Stimulated activated naive B cell treated with anti-CD40 and anti-IgM and Interleukin-4, amounts not matched to agents 10 μg/mL and 1 μg/mL and 100 μg/mL, for 72 hours (primary cell): Measurements from ENCODE around the gene LGR4.

Experiments
- ATAC-seq, 2 donors: fragments of 150-1000 bp; cut with Tn5 transposase; replicated peaks; 2 replicates each; pipeline ENCODE4 v1.10.0; 2021; ENCODE audit warnings: moderate library complexity in 1 of 2
- DNase-seq: peaks from one replicate; pipeline ENCODE4 v3.0.0; 2021
- H3K27ac Mint-ChIP-seq: one replicate; pipeline ENCODE4 v1.8.0; 2022; ENCODE audit warnings: mild to moderate bottlenecking, mixed read lengths
- H3K27me3 Mint-ChIP-seq, 2 donors: one replicate each; pipeline ENCODE4 v1.8.0; 2022; ENCODE audit warnings: mixed read lengths in 2 of 2
- H3K36me3 Mint-ChIP-seq, 2 donors: one replicate each; pipeline ENCODE4 v1.8.0; 2022; ENCODE audit warnings: mixed read lengths in 2 of 2, mild to moderate bottlenecking in 1 of 2
- H3K4me1 Mint-ChIP-seq, 2 donors: one replicate each; pipeline ENCODE4 v1.8.0; 2022; ENCODE audit warnings: mixed read lengths in 2 of 2, mild to moderate bottlenecking in 1 of 2
- H3K4me3 Mint-ChIP-seq, 2 donors: one replicate each; pipeline ENCODE4 v1.8.0; 2022; ENCODE audit warnings: mild to moderate bottlenecking in 2 of 2, mixed read lengths in 2 of 2, moderate library complexity in 1 of 2
- H3K9me3 Mint-ChIP-seq, 2 donors: one replicate each; pipeline ENCODE4 v1.8.0; 2022; ENCODE audit warnings: mixed read lengths in 2 of 2, mild to moderate bottlenecking in 1 of 2

Gene LGR4

DNA sequence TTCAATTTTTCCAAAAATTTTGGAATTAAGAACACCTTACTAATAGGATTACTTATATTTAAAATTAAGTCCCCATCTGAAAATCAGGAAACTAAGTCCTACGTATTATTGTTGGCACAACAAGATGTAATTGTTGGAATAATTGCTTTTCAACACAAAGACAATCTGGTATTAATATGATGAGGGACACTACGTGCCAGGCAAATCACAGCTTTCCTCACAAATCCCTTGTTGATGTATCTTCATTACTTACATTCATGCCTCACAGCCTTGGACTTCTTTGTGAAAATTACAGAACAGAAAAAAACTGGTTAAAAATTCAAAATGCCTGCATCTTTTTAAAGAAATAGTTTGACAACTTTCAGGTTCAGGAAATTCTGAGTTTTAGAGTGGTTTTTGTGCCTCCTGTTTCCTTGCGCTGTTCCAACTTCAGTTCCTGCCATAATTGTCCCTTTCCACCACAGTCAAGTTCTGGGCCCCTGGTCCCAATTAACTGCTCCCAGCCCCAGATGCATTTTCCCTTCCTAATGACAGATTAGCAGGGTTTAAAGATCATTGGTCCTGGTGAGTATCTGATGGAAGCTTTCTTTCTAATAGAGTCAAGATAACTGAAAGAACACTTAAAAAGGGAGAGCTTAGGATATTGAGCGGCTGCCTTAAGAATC lies 86.3 kb downstream of the LGR4 start:
- no peaks in the 10 kb centered on the region for H3K27me3 Mint-ChIP-seq
- ATAC-seq, result no peak

DNA sequence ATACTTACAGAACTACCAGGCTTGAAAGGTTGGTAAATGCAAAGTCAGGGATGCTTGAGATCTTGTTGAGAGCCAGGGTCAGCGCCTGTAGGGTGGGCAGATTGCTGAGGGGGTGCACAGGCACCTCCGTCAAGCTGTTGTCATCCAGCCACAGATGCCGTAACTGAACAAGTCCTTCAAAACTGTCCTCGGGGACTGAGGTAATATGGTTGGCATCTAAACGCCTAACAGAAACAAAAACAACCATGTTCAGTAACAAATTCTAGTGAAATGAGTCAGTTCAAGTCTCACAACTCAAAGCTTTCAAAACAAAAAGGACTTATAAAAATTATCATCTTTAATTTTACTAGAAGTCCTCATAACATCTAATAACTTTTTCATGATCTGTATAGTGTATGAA lies 87.3 kb downstream of the LGR4 start:
- peaks cover 0 to 4% of the 10 kb centered on the region in 2 donors for H3K36me3 Mint-ChIP-seq
- H3K9me3 Mint-ChIP-seq, result no peaks in the 10 kb centered on the region
- no peaks in the 10 kb centered on the region for H3K27me3 Mint-ChIP-seq
- no peak for ATAC-seq
- no peak overlapping the region for H3K27ac Mint-ChIP-seq
- no peak overlapping the region for H3K4me3 Mint-ChIP-seq
- no peaks in the 10 kb centered on the region for H3K4me1 Mint-ChIP-seq
- DNase-seq, result no peak

More for the DNA sequence above, 86.3 kb downstream of the LGR4 start:
- H3K4me3 Mint-ChIP-seq, result no peak overlapping the region
- H3K9me3 Mint-ChIP-seq, result no peaks in the 10 kb centered on the region
- DNase-seq, result no peak
- no peak overlapping the region for H3K27ac Mint-ChIP-seq
- no peaks in the 10 kb centered on the region for H3K36me3 Mint-ChIP-seq
- no peaks in the 10 kb centered on the region for H3K4me1 Mint-ChIP-seq

DNA sequence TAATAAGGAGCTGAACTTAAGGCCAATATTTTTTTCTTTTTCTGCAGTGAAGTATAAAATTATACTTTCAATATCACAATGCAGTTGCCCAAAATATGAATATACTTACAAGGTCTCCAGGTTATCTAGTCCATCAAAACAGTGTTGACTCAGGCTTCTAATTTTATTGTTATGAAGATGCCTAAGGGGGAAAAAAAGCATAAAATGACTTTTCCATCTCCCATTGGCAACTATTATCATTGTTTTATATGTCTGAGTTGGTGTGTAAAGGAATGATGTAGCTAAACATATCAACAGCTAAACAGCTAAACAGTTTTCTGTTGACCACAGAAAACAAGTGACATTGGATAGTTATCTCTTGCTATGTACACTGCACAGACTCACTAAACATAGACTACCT lies 88.4 kb downstream of the LGR4 start:
- no peaks in the 10 kb centered on the region for H3K27me3 Mint-ChIP-seq
- no peak for DNase-seq
- no peaks in the 10 kb centered on the region for H3K4me1 Mint-ChIP-seq
- no peaks in the 10 kb centered on the region for H3K9me3 Mint-ChIP-seq
- no peak for ATAC-seq
- peaks cover 0 to 4% of the 10 kb centered on the region in 2 donors for H3K36me3 Mint-ChIP-seq
- no peak overlapping the region for H3K4me3 Mint-ChIP-seq
- H3K27ac Mint-ChIP-seq, result no peak overlapping the region

DNA sequence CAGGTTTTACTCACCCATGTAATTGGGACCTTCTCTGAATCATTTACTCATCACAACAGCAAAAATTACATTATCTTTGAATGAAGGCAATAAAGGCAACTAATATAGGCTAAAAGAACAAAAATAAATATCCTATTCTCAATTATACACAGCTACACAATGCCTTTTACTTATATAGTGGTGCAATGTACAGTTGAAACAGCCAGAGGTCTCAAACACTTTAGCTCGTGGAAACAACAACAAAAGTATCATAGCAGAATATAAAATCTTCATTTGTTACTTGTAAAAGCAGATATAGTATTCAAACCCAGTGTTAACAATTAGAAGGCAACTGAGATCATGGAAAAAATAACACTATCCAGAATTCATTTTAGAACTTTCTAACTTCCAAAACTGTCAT lies 88.9 kb downstream of the LGR4 start:
- Mint-ChIP-seq H3K4me1 (no peaks in the 10 kb centered on the region), H3K9me3 (no peaks in the 10 kb centered on the region), H3K27ac (no peak overlapping the region), H3K4me3 (no peak overlapping the region), H3K27me3 (no peaks in the 10 kb centered on the region), H3K36me3 (peaks cover 0 to 4% of the 10 kb centered on the region in 2 donors)
- DNase-seq (no peak), ATAC-seq (no peak)

DNA sequence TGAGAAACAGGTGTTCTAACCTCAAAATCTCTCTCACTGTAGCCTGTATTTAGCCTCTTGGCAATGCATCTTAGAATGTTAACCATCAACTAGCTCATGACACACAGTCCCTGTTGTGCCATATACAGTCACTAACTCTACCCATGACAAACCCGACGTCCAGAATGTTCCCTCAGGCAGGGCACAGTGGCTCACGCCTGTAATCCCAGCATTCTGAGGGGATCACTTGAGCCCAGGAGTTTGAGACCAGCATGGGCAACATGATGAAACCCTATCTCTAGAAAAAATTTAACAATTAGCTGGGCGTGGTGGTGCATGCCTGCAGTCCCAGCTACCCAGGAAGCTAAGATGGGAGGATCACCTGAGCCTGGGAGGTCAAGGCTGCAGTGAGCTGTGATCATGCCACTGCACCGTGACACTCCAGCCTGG lies 91.3 kb downstream of the LGR4 start:
- Mint-ChIP-seq H3K9me3 (no peaks in the 10 kb centered on the region), H3K27me3 (no peaks in the 10 kb centered on the region), H3K36me3 (peaks cover 0 to 4% of the 10 kb centered on the region in 2 donors), H3K4me3 (no peak overlapping the region), H3K4me1 (no peaks in the 10 kb centered on the region), H3K27ac (no peak overlapping the region)
- ATAC-seq (no peak), DNase-seq (no peak)

DNA sequence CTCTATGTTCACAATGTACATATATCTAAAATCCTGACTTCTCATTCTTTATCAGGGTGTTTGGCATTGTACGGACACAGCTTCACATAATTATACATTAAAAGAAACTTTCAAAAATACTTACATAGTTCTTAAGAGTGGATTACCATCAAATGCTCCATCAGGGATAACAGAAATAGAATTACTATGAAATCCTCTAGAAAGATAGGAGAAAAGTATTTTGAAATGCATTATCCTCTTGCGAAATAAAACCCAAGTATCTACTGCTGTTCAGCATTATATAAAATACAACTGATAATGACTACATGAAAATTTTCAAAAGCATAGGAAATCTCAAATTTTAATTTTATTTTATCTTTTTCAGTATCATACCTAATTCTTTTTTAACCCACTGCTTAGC lies 91.8 kb downstream of the LGR4 start:
- Mint-ChIP-seq H3K4me1 (no peaks in the 10 kb centered on the region), H3K27me3 (no peaks in the 10 kb centered on the region), H3K27ac (no peak overlapping the region), H3K9me3 (no peaks in the 10 kb centered on the region), H3K4me3 (no peak overlapping the region), H3K36me3 (peaks cover 0 to 4% of the 10 kb centered on the region in 2 donors)
- no peak for DNase-seq
- no peak for ATAC-seq

DNA sequence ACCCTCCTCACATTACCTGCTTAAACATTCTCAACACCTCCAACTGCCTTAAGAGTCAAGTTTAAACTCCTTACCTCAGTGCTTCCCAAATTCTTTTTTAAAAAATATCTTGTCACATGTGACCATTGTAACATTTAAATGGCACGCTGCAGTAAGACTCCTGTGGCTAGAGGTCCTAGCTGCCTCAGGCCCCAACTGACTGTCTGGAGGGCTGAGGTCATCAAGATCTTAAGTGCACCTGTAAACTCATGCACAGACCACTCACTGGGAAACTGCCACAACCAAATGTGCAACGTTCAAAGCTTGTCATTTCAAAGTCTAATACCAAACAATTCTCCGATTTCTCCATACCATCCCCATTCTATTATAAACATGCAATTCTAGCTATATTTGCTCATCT lies 93.1 kb downstream of the LGR4 start:
- Mint-ChIP-seq H3K27ac (no peak overlapping the region), H3K4me3 (no peak overlapping the region), H3K4me1 (no peaks in the 10 kb centered on the region), H3K27me3 (no peaks in the 10 kb centered on the region), H3K9me3 (no peaks in the 10 kb centered on the region), H3K36me3 (peaks cover 0 to 4% of the 10 kb centered on the region in 2 donors)
- no peak for DNase-seq
- ATAC-seq, result no peak

DNA sequence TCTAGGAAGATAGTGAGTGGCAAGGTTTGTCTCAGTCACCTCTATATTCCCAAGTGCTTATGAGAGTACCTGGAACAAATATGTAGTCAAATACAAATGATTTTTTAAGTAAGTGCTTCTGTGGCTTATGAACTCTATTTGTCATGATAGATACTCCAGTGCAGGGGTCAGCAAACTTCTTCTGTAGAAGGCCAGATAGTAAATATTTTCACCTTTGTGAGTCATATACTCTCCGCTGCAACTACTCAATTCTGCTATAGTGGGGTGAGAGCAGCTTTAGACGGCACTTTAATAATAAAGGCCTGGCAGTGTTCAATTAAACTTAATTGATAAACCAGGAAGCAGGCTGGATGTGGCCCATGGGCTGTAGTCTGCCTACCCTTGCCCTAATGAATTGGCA lies 97.2 kb downstream of the LGR4 start:
- Mint-ChIP-seq H3K9me3 (no peaks in the 10 kb centered on the region), H3K4me1 (no peaks in the 10 kb centered on the region), H3K36me3 (no peaks in the 10 kb centered on the region), H3K27me3 (no peaks in the 10 kb centered on the region), H3K27ac (no peak overlapping the region), H3K4me3 (no peak overlapping the region)
- DNase-seq (no peak), ATAC-seq (no peak)

DNA sequence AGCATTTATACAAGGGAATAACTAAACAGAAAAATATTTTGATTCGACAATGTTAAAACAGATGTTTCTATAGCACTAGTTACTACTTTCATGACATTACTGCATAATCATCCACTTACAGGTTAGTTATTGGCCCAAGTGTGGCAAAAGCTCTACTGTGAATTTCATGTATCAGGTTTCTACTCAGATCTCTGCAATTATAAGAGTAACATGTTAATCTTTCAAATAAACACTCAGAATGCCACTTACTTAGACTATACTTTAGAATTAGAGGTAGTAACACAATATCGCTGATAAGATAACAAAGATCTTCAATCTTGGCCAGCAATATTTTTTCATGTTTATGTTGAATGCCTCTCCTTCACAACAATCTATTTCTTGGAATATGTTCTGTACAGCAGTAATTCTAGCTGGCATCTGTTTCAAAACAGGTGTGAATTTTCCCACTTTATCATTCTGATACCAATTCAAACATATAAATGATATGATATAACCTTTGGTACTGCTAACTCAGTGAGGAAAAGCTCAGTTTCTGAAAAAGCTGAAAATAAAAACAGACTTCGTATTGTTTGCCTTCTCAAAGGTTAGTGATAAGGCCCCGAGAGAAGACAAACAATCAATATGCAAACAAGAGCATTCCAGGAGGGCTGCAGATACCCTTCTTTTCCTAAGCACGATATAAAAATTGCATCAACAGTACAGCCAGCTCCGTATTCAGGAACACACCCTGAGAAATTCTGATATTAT lies 98.6 kb downstream of the LGR4 start:
- Mint-ChIP-seq H3K4me3 (no peak overlapping the region), H3K27ac (no peak overlapping the region), H3K4me1 (no peaks in the 10 kb centered on the region), H3K27me3 (no peaks in the 10 kb centered on the region), H3K9me3 (no peaks in the 10 kb centered on the region), H3K36me3 (no peaks in the 10 kb centered on the region)
- no peak for DNase-seq
- ATAC-seq, result no peak

DNA sequence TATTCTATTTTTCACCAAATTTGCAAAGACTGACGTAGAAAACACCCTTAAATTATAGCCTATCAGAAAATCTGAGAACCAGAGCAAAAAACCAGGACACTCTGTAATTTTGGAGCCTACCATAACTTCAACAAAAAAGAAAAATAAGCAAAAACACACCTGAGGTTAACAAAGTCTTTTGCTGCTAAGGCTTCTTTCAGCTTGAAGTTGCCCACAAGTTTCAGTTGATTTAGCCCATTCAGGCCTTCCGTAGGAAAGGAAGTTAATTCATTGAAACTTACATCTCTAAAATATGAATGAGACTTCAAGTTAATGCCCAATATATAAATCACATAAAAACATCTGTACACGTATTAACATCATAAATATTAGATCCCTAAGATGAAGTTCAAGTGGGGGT lies 99.2 kb downstream of the LGR4 start:
- DNase-seq (no peak), ATAC-seq (no peak)
- Mint-ChIP-seq H3K36me3 (no peaks in the 10 kb centered on the region), H3K27ac (no peak overlapping the region), H3K27me3 (no peaks in the 10 kb centered on the region), H3K4me1 (no peaks in the 10 kb centered on the region), H3K4me3 (no peak overlapping the region), H3K9me3 (no peaks in the 10 kb centered on the region)

DNA sequence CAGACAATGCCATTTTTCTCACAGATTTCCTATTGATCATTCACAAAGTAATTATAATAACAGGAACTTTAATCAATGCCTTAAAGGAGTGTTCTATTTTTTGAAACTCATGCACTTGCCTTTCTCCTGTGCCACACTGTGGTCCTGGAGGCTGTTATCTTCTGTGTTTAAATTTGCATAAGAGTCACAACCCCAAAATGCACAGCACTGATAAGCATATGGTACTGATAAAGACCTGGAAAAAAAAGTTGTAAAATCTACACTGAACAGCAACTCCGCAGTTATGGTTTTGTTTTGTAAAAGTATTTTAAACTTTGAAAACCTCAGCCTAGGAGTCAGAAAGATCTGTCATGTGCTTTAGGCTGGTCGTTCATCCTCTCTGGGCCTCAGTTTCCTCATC lies 100.4 kb downstream of the LGR4 start:
- no peak for DNase-seq
- Mint-ChIP-seq H3K27me3 (no peaks in the 10 kb centered on the region), H3K36me3 (no peaks in the 10 kb centered on the region), H3K4me3 (no peak overlapping the region), H3K27ac (no peak overlapping the region), H3K9me3 (no peaks in the 10 kb centered on the region), H3K4me1 (no peaks in the 10 kb centered on the region)
- no peak for ATAC-seq

DNA sequence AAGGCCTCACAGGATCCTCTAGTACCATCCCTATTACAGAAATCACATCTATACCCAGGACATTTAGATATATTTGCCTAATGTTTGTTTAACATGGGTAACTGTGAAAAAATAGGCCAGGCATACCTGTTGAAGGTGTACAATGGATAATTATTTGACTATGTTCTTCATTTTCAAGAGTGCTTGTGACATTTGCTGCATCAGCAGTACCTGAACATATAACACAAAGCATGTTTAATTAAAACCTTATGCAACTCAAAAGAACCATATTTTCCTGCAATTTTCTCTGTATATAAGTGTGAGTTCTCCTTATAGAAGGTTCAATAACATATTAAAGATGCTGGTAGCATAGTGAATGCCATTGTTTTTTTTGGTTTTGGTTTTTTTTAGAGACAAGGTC lies 101.1 kb downstream of the LGR4 start:
- ATAC-seq, result no peak
- H3K27me3 Mint-ChIP-seq, result no peaks in the 10 kb centered on the region
- H3K4me3 Mint-ChIP-seq, result no peak overlapping the region
- H3K36me3 Mint-ChIP-seq, result no peaks in the 10 kb centered on the region
- no peak overlapping the region for H3K27ac Mint-ChIP-seq
- no peaks in the 10 kb centered on the region for H3K4me1 Mint-ChIP-seq
- no peak for DNase-seq
- no peaks in the 10 kb centered on the region for H3K9me3 Mint-ChIP-seq

DNA sequence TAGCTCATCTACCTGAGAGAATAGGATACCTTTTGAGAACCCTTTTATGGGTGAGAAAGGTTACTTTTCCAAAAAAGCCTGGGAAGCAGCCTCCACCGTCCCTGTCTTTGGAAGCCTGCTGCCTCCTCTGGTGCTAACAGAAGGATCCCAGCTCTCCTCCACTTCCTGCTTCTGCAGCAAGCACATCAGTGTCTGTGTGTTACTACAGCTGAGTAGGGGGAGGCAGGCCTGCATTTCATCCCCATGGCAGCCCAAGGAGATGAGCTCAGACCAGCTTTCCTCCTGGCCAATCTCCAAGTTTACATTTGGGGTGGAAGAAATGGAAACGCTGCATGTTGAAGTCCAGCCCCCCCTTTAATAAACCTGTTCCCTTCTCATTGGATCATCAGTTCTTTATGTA lies 102.2 kb downstream of the LGR4 start:
- Mint-ChIP-seq H3K27ac (no peak overlapping the region), H3K4me3 (no peak overlapping the region), H3K9me3 (no peaks in the 10 kb centered on the region), H3K27me3 (no peaks in the 10 kb centered on the region), H3K36me3 (no peaks in the 10 kb centered on the region), H3K4me1 (no peaks in the 10 kb centered on the region)
- no peak for DNase-seq
- no peak for ATAC-seq

DNA sequence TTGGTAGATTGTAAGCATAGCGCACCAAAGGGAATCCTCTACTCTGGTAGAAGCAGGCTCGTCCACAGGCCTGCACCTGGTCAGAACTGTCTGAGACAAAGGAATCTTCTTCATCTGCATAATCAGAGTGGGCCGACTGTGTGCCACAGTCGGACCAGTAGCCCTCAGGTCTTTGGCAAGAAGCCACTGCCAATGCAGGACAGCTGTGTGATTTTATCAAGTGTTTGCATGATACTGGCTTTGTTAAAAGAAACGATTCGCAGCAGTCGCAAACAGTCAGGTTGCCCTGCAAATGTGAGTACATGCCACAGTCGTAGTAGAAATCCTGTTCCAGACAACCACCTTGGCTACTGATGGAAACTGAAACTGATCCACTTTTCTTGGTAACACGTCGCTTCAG lies 104.7 kb downstream of the LGR4 start:
- ATAC-seq (no peak), DNase-seq (no peak)
- Mint-ChIP-seq H3K27ac (no peak overlapping the region), H3K9me3 (no peaks in the 10 kb centered on the region), H3K4me1 (peaks cover 7 to 9% of the 10 kb centered on the region in 2 donors), H3K36me3 (no peaks in the 10 kb centered on the region), H3K27me3 (no peaks in the 10 kb centered on the region), H3K4me3 (no peak overlapping the region)

DNA sequence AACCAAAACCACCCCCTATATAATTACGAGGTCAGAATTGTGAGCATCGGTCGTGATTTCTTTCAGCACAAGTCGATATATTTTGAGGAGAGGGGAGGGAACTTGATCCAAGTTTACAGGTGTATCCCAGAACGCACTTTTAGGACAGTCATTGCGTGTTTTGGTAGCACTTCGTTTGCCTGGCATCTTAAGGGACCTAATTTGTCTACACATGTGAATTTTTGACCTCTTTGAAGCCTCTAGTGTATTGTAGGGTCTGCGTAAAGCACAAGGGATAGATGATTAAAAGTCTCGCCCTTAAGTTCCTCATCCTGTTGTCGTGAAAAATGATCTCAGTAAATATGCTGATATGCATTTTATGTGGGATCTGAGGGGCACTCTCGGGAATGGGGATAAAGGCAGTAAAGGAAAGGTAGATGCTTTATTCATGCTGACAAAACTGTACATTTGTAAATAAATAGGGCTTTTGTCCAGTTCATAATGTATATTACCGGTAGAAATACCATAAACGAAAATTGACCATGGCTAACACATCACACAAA lies 108.9 kb downstream of the LGR4 start:
- ATAC-seq, result no peak
- Mint-ChIP-seq H3K36me3 (no peaks in the 10 kb centered on the region), H3K27ac (peak overlapping the region; percentile 89), H3K4me1 (peaks cover 16 to 24% of the 10 kb centered on the region in 2 donors), H3K9me3 (no peaks in the 10 kb centered on the region), H3K4me3 (peak overlapping the region; percentile 93 to 97), H3K27me3 (no peaks in the 10 kb centered on the region)
- no peak for DNase-seq
